Measurements from ENCODE around the gene HDAC3.

- TF ChIP-seq CTCF (IDR thresholded peaks at IDR 0.05) (no peak), POLR2A (IDR thresholded peaks at IDR 0.05) (no peak)
These were observed 2.1 kb upstream of the HDAC3 start for GRCh38 chr5:141638771-141639170.
